ENCODE measurements around the gene HPCAL1. TPM values are rescaled to one million over a fixed set of nuclear protein-coding genes. Genes with fewer than 3 reads are reported as not detected.

The HPCAL1 gene
- total RNA-seq, 4 donors from 2014 or later, result 34.5 to 54.2 (median 41.3) TPM

DNA sequence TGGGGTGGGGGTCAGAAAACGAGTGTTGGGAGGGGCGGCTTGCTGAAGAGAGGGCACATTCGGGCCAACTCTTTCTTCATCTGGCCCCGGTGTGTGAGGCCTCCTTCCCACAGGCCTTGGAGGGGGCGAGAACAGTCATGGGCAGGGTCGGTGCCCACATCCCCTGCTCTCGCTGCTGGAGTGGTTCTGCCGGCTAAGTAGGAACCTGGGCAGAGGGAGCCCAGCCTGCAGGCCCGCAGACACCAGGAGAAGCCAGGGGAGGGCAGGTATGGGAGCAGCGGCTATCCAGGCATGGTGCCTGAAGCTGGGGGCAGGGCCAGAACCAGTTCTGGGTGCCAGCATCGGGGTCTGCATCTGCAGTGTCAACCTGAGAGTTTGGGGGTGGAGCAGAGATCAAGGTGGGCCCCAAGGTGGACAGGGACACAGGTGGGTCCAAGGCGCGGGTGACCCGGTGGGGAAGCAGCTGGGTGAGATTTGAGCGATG lies 46.6 kb upstream of the HPCAL1 start:
- Histone ChIP-seq H3K36me3 (no peaks in the 10 kb centered on the region), H3K4me1 (no peaks in the 10 kb centered on the region), H3K27me3 (no peaks in the 10 kb centered on the region), H3K27ac (replicated peaks in 1 of 4) (no peak overlapping the region), H3K4me3 (no peak overlapping the region), H3K9me3 (no peaks in the 10 kb centered on the region)
- 73% methylated on average over 13 of the region's 15 CpGs for WGBS
- TF ChIP-seq POLR2AphosphoS5 (IDR thresholded peaks at IDR 0.05) (no peak), EP300 (IDR thresholded peaks at IDR 0.05) (no peak), POLR2A (IDR thresholded peaks at IDR 0.05; ENCODE audit: low read depth) (no peak)
- TF ChIP-seq, protein P1, sequence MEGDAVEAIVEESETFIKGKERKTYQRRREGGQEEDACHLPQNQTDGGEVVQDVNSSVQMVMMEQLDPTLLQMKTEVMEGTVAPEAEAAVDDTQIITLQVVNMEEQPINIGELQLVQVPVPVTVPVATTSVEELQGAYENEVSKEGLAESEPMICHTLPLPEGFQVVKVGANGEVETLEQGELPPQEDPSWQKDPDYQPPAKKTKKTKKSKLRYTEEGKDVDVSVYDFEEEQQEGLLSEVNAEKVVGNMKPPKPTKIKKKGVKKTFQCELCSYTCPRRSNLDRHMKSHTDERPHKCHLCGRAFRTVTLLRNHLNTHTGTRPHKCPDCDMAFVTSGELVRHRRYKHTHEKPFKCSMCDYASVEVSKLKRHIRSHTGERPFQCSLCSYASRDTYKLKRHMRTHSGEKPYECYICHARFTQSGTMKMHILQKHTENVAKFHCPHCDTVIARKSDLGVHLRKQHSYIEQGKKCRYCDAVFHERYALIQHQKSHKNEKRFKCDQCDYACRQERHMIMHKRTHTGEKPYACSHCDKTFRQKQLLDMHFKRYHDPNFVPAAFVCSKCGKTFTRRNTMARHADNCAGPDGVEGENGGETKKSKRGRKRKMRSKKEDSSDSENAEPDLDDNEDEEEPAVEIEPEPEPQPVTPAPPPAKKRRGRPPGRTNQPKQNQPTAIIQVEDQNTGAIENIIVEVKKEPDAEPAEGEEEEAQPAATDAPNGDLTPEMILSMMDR (IDR thresholded peaks at IDR 0.05), result no peak
- intact Hi-C loops (cut with DNase I), result no loop called here
- no peak for DNase-seq (ENCODE audit: extremely low spot score)

- Histone ChIP-seq H3K27me3 (no peaks in the 10 kb centered on the region), H3K4me3 (no peak overlapping the region), H3K4me1 (no peaks in the 10 kb centered on the region), H3K36me3 (no peaks in the 10 kb centered on the region), H3K9me3 (no peaks in the 10 kb centered on the region), H3K27ac (replicated peaks in 1 of 4) (no peak overlapping the region)
- WGBS, result 76% methylated on average over 9 of the region's 17 CpGs
- intact Hi-C loops (cut with DNase I), result no loop called here
- TF ChIP-seq POLR2AphosphoS5 (IDR thresholded peaks at IDR 0.05), result no peak
- TF ChIP-seq EP300 (IDR thresholded peaks at IDR 0.05), result no peak
- TF ChIP-seq POLR2A (IDR thresholded peaks at IDR 0.05; ENCODE audit: low read depth), result no peak
- TF ChIP-seq, protein P1 (IDR thresholded peaks at IDR 0.05), result no peak
- no peak for DNase-seq (ENCODE audit: extremely low spot score)
These were observed 46.1 kb upstream of the HPCAL1 start for GRCh38 chr2:10256515-10257031.

DNA sequence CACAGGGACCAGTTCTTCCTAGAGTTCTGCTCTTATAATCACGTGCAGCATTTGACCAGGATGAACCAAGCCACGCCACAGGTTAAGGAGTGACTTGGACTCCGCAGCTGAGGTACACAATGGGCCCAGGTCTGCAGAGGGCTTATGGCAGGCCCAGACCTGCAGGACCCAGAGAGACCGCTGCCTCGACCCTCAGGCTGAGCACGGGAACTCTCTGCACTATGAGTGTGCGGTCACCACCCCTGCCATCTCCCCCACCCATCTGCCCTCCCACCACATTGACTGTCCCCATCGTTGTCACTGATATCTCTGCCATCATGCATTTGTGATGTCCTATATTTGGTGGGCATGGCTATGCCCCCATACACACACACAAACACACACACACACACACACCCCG lies 45.7 kb upstream of the HPCAL1 start:
- Histone ChIP-seq H3K27me3 (no peaks in the 10 kb centered on the region), H3K4me1 (no peaks in the 10 kb centered on the region), H3K4me3 (no peak overlapping the region), H3K27ac (replicated peaks in 1 of 4) (no peak overlapping the region), H3K9me3 (no peaks in the 10 kb centered on the region), H3K36me3 (no peaks in the 10 kb centered on the region)
- 92% methylated on average over 8 of the region's 9 CpGs for WGBS
- intact Hi-C loops (cut with DNase I), result no loop called here
- DNase-seq (ENCODE audit: extremely low spot score), result no peak
- no peak for TF ChIP-seq POLR2AphosphoS5 (IDR thresholded peaks at IDR 0.05)
- TF ChIP-seq, protein P1 (IDR thresholded peaks at IDR 0.05), result no peak
- no peak for TF ChIP-seq EP300 (IDR thresholded peaks at IDR 0.05)
- TF ChIP-seq POLR2A (IDR thresholded peaks at IDR 0.05; ENCODE audit: low read depth), result no peak

DNA sequence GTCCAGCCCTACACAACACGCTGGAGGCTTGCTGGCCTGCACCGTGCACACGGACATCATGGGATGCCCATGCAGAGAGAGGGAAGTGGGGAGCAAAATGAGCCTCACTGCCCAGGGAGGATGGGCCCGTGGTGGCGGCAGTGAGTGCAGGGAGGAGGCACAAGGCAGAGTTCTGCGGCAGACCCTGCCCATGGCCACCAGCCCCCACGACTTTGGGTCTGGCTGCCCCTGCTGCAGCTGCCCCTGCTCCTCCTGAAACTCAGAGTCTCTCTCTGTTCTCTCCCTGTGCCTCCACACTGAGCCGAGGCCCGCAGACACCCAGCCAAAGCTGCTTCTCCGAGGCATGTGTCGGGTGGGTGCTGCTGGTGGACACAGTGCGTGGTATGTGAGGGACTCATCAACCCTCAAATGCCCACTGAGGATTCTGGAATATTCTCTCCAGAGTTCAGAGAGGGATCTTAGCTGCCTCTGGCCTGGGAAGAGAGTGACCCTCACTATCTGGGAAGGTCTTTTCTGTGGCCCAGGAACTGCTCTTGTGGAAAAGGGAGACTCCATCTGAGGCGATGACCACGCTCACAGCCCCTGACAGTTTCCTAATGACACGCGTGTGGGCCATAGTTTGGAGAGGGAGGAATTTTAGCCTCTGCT lies 45.1 kb upstream of the HPCAL1 start:
- H3K4me1 ChIP-seq, result no peaks in the 10 kb centered on the region
- no peak for TF ChIP-seq EP300 (IDR thresholded peaks at IDR 0.05)
- TF ChIP-seq POLR2A (IDR thresholded peaks at IDR 0.05; ENCODE audit: low read depth), result no peak
- H3K4me3 ChIP-seq, result no peak overlapping the region
- H3K27me3 ChIP-seq, result no peaks in the 10 kb centered on the region
- no peak overlapping the region for H3K27ac ChIP-seq (replicated peaks in 1 of 4)
- no peak for DNase-seq (ENCODE audit: extremely low spot score)
- 94% methylated on average over 12 of the region's 16 CpGs for WGBS
- no peaks in the 10 kb centered on the region for H3K36me3 ChIP-seq
- intact Hi-C loops (cut with DNase I), result no loop called here
- H3K9me3 ChIP-seq, result no peaks in the 10 kb centered on the region

DNA sequence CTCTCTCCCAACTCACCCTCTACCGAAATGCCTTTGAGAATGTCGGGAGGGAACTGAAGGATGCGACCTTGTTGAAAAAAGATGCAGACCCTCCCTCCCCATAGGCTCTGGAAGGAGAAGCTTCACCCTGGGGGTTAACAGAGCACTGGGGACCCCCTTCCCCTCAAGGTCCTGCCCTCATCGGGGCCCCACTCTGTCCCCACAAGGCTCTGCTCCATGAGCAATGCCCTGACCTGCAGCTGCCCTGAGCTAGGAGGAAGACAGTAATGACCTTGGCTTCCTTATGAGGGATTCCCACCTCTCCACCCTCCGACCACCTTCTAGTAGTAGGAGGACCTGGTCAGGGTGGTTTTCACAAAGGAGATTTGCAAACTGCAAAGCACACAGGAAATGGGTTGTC lies 44.4 kb upstream of the HPCAL1 start:
- H3K9me3 ChIP-seq, result no peaks in the 10 kb centered on the region
- TF ChIP-seq, protein P1 (IDR thresholded peaks at IDR 0.05), result no peak
- TF ChIP-seq POLR2A (IDR thresholded peaks at IDR 0.05; ENCODE audit: low read depth), result no peak
- TF ChIP-seq EP300 (IDR thresholded peaks at IDR 0.05), result no peak
- no peak for TF ChIP-seq POLR2AphosphoS5 (IDR thresholded peaks at IDR 0.05)
- no peaks in the 10 kb centered on the region for H3K36me3 ChIP-seq
- intact Hi-C loops (cut with DNase I), result no loop called here
- WGBS, result 85% methylated on average over 5 of the region's 5 CpGs
- no peak overlapping the region for H3K27ac ChIP-seq (replicated peaks in 1 of 4)
- H3K4me3 ChIP-seq, result no peak overlapping the region
- no peaks in the 10 kb centered on the region for H3K27me3 ChIP-seq
- H3K4me1 ChIP-seq, result no peaks in the 10 kb centered on the region
- no peak for DNase-seq (ENCODE audit: extremely low spot score)
